Panc1 (cell line): ENCODE results near the gene ARID1A. TPM values are rescaled to one million over a fixed set of nuclear protein-coding genes. Genes with fewer than 3 reads are reported as not detected.

ENCODE experiments used
- ATAC-seq: fragments of 200-7000 bp; cut with Tn5 transposase; 2 replicates; pipeline ENCODE4 v1.9.1; 2020; ENCODE audit warnings: mild to moderate bottlenecking, moderate library complexity
- BruUV-seq: library from RNA; stranded (reverse); fragments of 400-500 nt; replicated peaks from 2 replicates; lab custom pipeline; 2021; lab: Mats Ljungman, UMichigan
- CTCF ChIA-PET: fragments of 300-600 bp; sonication (Branson Sonifier 250); formaldehyde crosslinking; loops from one replicate; lab custom pipeline; 2022; ENCODE audit warnings: antibody characterized with exemption; lab: Charles Lee
- POLR2A ChIA-PET: fragments of 300-600 bp; sonication (Branson Sonifier 250); formaldehyde crosslinking; loops from one replicate; lab custom pipeline; 2022; ENCODE audit warnings: antibody characterized with exemption; lab: Charles Lee
- DNase-seq: peaks from one replicate; pipeline ENCODE4 v3.0.0-alpha.2; 2010; ENCODE audit warnings: low read depth, low spot score
- H3K27ac ChIP-seq: 2 replicates; pipeline ENCODE4 v1.5.1; 2011; ENCODE audit warnings: mild to moderate bottlenecking, low read length, inconsistent platforms
- H3K27me3 ChIP-seq: fragments of 200-500 bp; sonication (Bioruptor generic); 2 replicates; pipeline ENCODE4 v1.6.0; 2014; ENCODE audit warnings: low read length, inconsistent platforms; ENCODE audit not compliant: control insufficient read depth, insufficient read depth
- H3K36me3 ChIP-seq: fragments of 200-500 bp; sonication (Bioruptor generic); 2 replicates; pipeline ENCODE4 v1.5.1; 2014; ENCODE audit warnings: inconsistent platforms, mild to moderate bottlenecking, low read length, moderate library complexity; ENCODE audit not compliant: control insufficient read depth, insufficient read depth
- H3K4me1 ChIP-seq: 2 replicates; pipeline ENCODE4 v1.5.1; 2011; ENCODE audit warnings: inconsistent platforms, mild to moderate bottlenecking, low read length, moderate library complexity; ENCODE audit not compliant: control insufficient read depth, insufficient read depth
- H3K4me3 ChIP-seq, 2 experiments: 2 replicates each; pipeline ENCODE4 v1.5.1; 2011 to 2012; ENCODE audit warnings: low read depth in 2 of 2, low read length in 2 of 2, mild to moderate bottlenecking in 2 of 2, inconsistent platforms in 1 of 2, moderate library complexity in 1 of 2
- H3K9me3 ChIP-seq: fragments of 200-500 bp; sonication (Bioruptor generic); 2 replicates; pipeline ENCODE4 v1.5.1; 2014; ENCODE audit warnings: low read depth, mild to moderate bottlenecking, inconsistent platforms, low read length, moderate library complexity; ENCODE audit not compliant: control insufficient read depth, insufficient read depth
- CTCF ChIP-seq: fragments of 450-650 bp; IDR thresholded peaks from 2 replicates; pipeline ENCODE4 v1.5.1; 2017; ENCODE audit warnings: mild to moderate bottlenecking
- POLR2AphosphoS5 ChIP-seq: IDR thresholded peaks from 2 replicates; pipeline ENCODE4 v1.6.1; 2012; ENCODE audit warnings: mild to moderate bottlenecking, low read depth, low read length, moderate library complexity
- REST ChIP-seq, 2 experiments: IDR thresholded peaks; 2 replicates each; pipeline ENCODE4 v1.6.1; 2011 to 2012; ENCODE audit warnings: low read depth in 2 of 2, control low read depth in 1 of 2, low read length in 1 of 2, mild to moderate bottlenecking in 1 of 2, moderate library complexity in 1 of 2; ENCODE audit not compliant: insufficient read depth in 1 of 2
- SIN3A ChIP-seq: IDR thresholded peaks from 2 replicates; pipeline ENCODE4 v1.6.1; 2012; ENCODE audit warnings: low read depth, mild to moderate bottlenecking, low read length, moderate library complexity, borderline replicate concordance; ENCODE audit not compliant: insufficient read depth
- TCF7L2 ChIP-seq: IDR thresholded peaks from 2 replicates; pipeline ENCODE4 v1.6.1; 2011; ENCODE audit warnings: mild to moderate bottlenecking, low read depth, low read length, inconsistent platforms
- in situ Hi-C: cut with HindIII; loops from 2 replicates; pipeline ENCODE4 v1.10.0; 2016; ENCODE audit warnings: low sequenced_read_pairs, low pct_unique_long_range_greater_than_20kb
- intact Hi-C: fragments of 100-400 bp; cut with micrococcal nuclease; formaldehyde crosslinking; loops from one replicate; pipeline ENCODE4 v1.10.0; 2022; ENCODE audit not compliant: unreplicated experiment
- total RNA-seq: library from RNA; stranded (reverse); gene quantifications from one replicate; pipeline ENCODE4 v1.2.1, GENCODE V29; 2021; ENCODE audit not compliant: unreplicated experiment

Gene ARID1A
- total RNA-seq, 1 experiment from 2014 or later, result 110 TPM

GRCh38 chr1:26774462-26774861 is 78.6 kb downstream of the ARID1A start:
- ChIA-PET CTCF (no interaction called here), POLR2A (no interaction called here)
- no peak overlapping the region for H3K27ac ChIP-seq
- DNase-seq, result no peak
- in situ Hi-C loops, result no loop called here
- no peak for ATAC-seq
- peaks cover 35% of the 10 kb centered on the region for H3K36me3 ChIP-seq
- TF ChIP-seq SIN3A, result no peak
- no peaks in the 10 kb centered on the region for H3K9me3 ChIP-seq
- intact Hi-C loops, result no loop called here
- H3K27me3 ChIP-seq, result no peaks in the 10 kb centered on the region
- no TSS peak for BruUV-seq
- H3K4me1 ChIP-seq, result peaks cover 16% of the 10 kb centered on the region
- H3K4me3 ChIP-seq, result no peak overlapping the region

- Histone ChIP-seq H3K36me3 (peaks cover 35% of the 10 kb centered on the region), H3K4me1 (peaks cover 16% of the 10 kb centered on the region), H3K27ac (no peak overlapping the region), H3K4me3 (no peak overlapping the region), H3K27me3 (no peaks in the 10 kb centered on the region), H3K9me3 (no peaks in the 10 kb centered on the region)
- DNase-seq (no peak), ATAC-seq (no peak)
- in situ Hi-C loops, result no loop called here
- BruUV-seq, result no TSS peak
- intact Hi-C loops, result no loop called here
- ChIA-PET POLR2A (no interaction called here), CTCF (no interaction called here)
- no peak for TF ChIP-seq REST (IDR thresholded peaks at IDR 0.05; ENCODE audit: insufficient read depth in 1 of 2, low read depth in 2 of 2, low read length in 1 of 2)
- TF ChIP-seq POLR2AphosphoS5, result 0 out of 2 replicates have a peak, but pooled peaks have one; percentile 19
- TF ChIP-seq CTCF, result no peak
These were observed 79.9 kb downstream of the ARID1A start for GRCh38 chr1:26775666-26776065.

DNA sequence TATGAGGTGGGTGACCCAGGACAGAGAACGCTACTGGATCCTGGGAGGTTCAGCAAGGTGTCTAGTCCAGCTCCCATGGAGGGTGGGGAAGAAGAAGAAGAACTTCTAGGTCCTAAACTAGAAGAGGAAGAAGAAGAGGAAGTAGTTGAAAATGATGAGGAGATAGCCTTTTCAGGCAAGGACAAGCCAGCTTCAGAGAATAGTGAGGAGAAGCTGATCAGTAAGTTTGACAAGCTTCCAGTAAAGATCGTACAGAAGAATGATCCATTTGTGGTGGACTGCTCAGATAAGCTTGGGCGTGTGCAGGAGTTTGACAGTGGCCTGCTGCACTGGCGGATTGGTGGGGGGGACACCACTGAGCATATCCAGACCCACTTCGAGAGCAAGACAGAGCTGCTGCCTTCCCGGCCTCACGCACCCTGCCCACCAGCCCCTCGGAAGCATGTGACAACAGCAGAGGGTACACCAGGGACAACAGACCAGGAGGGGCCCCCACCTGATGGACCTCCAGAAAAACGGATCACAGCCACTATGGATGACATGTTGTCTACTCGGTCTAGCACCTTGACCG is 83.4 kb downstream of the ARID1A start:
- DNase-seq, result no peak
- Histone ChIP-seq H3K36me3 (peaks cover 43% of the 10 kb centered on the region), H3K9me3 (no peaks in the 10 kb centered on the region), H3K4me1 (peaks cover 27% of the 10 kb centered on the region), H3K27me3 (no peaks in the 10 kb centered on the region), H3K27ac (no peak overlapping the region), H3K4me3 (no peak overlapping the region)
- in situ Hi-C loops (no loop called here), intact Hi-C loops (no loop called here)
- BruUV-seq, result no TSS peak
- CTCF ChIA-PET, result interaction anchor here (1.1 kb wide), 1 partner anchor 9 kb away, joined by 4 read pairs; no protein-coding TSS in a partner anchor
- no peak for ATAC-seq
- TF ChIP-seq POLR2AphosphoS5, result no peak
- TF ChIP-seq REST (IDR thresholded peaks at IDR 0.05; ENCODE audit: insufficient read depth in 1 of 2, low read depth in 2 of 2, low read length in 1 of 2), result no peak
- TF ChIP-seq SIN3A, result no peak
- no peak for TF ChIP-seq TCF7L2
- TF ChIP-seq CTCF, result no peak
- POLR2A ChIA-PET, result no interaction called here
